DOHH2 (cell line): ENCODE results near the gene TANC1.

Source experiments
- H3F3A ChIP-seq: fragments of 200-600 bp; sonication (generic), shearing (Covaris generic); 2 replicates; pipeline ENCODE4 v1.6.0; 2016; ENCODE audit warnings: antibody characterized with exemption, mild to moderate bottlenecking; ENCODE audit not compliant: control insufficient read depth, insufficient read depth
- H3K27ac ChIP-seq: fragments of 200-600 bp; sonication (generic); 2 replicates; pipeline ENCODE4 v1.5.1; 2014; ENCODE audit warnings: low read depth, mild to moderate bottlenecking, low read length, moderate library complexity
- H3K27me3 ChIP-seq: fragments of 200-600 bp; sonication (generic); 2 replicates; pipeline ENCODE4 v1.6.1; 2014; ENCODE audit warnings: mild to moderate bottlenecking, low read length, mixed read lengths; ENCODE audit not compliant: control insufficient read depth
- H3K36me3 ChIP-seq: fragments of 200-600 bp; sonication (generic); 2 replicates; pipeline ENCODE4 v1.6.1; 2014; ENCODE audit warnings: mild to moderate bottlenecking, low read length, moderate library complexity, mixed read lengths; ENCODE audit not compliant: control insufficient read depth
- H3K4me1 ChIP-seq: fragments of 200-600 bp; sonication (generic); 2 replicates; pipeline ENCODE4 v1.6.1; 2014; ENCODE audit warnings: mild to moderate bottlenecking, low read length, mixed read lengths; ENCODE audit not compliant: control insufficient read depth
- H3K4me2 ChIP-seq: fragments of 200-600 bp; sonication (generic); 2 replicates; pipeline ENCODE4 v1.6.0; 2014; ENCODE audit warnings: mild to moderate bottlenecking, low read length, moderate library complexity
- H3K4me3 ChIP-seq: fragments of 200-600 bp; sonication (generic); 2 replicates; pipeline ENCODE4 v1.5.1; 2014; ENCODE audit warnings: mild to moderate bottlenecking, low read length, mixed read lengths
- H3K79me2 ChIP-seq: fragments of 200-600 bp; sonication (generic); 2 replicates; pipeline ENCODE4 v1.6.1; 2014; ENCODE audit warnings: mild to moderate bottlenecking, low read length, mixed read lengths; ENCODE audit not compliant: control insufficient read depth
- H3K9me2 ChIP-seq: fragments of 200-600 bp; sonication (generic); replicated peaks from 2 replicates; pipeline ENCODE4 v1.6.1; 2014; ENCODE audit warnings: mild to moderate bottlenecking, low read length, mixed read lengths; ENCODE audit not compliant: control insufficient read depth
- H3K9me3 ChIP-seq: fragments of 200-600 bp; sonication (generic); 2 replicates; pipeline ENCODE4 v1.6.1; 2014; ENCODE audit warnings: antibody characterized with exemption, low read length, mixed read lengths; ENCODE audit not compliant: control insufficient read depth, insufficient read depth
- H4K20me1 ChIP-seq: fragments of 200-600 bp; sonication (generic); 2 replicates; pipeline ENCODE4 v1.6.0; 2014; ENCODE audit warnings: low read depth, mild to moderate bottlenecking, antibody characterized with exemption, low read length, moderate library complexity; ENCODE audit not compliant: control insufficient read depth, insufficient read depth
- EZH2phosphoT487 ChIP-seq: fragments of 200-600 bp; sonication (generic); IDR thresholded peaks from 2 replicates; pipeline ENCODE4 v1.6.1; 2017; ENCODE audit warnings: borderline replicate concordance, mild to moderate bottlenecking, antibody characterized with exemption, low read length, moderate library complexity, mixed read lengths
- TF ChIP-seq, protein P1 (sequence below): fragments of 200-600 bp; sonication (generic); IDR thresholded peaks from one replicate; pipeline ENCODE4 v1.5.1; 2014; ENCODE audit warnings: antibody characterized with exemption, mild to moderate bottlenecking, low read depth, low read length; ENCODE audit not compliant: poor library complexity, severe bottlenecking

TANC1 gene

GRCh38 chr2:159051133-159051532, 82.7 kb downstream of the TANC1 start:
- no peak overlapping the region for H3K4me3 ChIP-seq
- H4K20me1 ChIP-seq, result no peaks in the 10 kb centered on the region
- H3K4me2 ChIP-seq, result no peak overlapping the region
- H3K27me3 ChIP-seq, result no peaks in the 10 kb centered on the region
- no peaks in the 10 kb centered on the region for H3F3A ChIP-seq
- H3K9me3 ChIP-seq, result no peaks in the 10 kb centered on the region
- no peaks in the 10 kb centered on the region for H3K9me2 ChIP-seq
- H3K4me1 ChIP-seq, result no peaks in the 10 kb centered on the region
- no peaks in the 10 kb centered on the region for H3K79me2 ChIP-seq
- H3K27ac ChIP-seq, result no peak overlapping the region
- TF ChIP-seq, protein P1, sequence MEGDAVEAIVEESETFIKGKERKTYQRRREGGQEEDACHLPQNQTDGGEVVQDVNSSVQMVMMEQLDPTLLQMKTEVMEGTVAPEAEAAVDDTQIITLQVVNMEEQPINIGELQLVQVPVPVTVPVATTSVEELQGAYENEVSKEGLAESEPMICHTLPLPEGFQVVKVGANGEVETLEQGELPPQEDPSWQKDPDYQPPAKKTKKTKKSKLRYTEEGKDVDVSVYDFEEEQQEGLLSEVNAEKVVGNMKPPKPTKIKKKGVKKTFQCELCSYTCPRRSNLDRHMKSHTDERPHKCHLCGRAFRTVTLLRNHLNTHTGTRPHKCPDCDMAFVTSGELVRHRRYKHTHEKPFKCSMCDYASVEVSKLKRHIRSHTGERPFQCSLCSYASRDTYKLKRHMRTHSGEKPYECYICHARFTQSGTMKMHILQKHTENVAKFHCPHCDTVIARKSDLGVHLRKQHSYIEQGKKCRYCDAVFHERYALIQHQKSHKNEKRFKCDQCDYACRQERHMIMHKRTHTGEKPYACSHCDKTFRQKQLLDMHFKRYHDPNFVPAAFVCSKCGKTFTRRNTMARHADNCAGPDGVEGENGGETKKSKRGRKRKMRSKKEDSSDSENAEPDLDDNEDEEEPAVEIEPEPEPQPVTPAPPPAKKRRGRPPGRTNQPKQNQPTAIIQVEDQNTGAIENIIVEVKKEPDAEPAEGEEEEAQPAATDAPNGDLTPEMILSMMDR, result no peak
- no peak for TF ChIP-seq EZH2phosphoT487
- no peaks in the 10 kb centered on the region for H3K36me3 ChIP-seq

DNA sequence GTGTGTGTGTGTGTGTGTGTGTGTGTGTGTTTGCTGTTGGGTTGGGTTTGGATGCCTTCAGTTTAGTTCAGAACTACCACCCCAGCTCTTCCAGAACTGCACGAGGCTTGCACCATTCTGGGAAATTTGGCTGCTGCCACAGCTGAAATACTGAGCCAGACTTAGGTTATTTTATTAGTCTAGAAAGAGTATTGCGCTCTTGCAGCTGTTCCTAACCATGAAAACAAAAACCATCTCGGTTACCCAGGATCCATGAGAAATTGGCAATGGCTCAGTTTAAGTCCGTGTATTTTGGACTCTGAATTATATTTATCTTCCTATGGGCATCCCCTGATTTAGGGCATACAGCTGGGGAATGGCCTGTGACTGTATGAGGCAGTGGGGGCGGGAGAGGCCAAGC, 83.2 kb downstream of the TANC1 start:
- no peaks in the 10 kb centered on the region for H3F3A ChIP-seq
- H3K4me2 ChIP-seq, result no peak overlapping the region
- no peaks in the 10 kb centered on the region for H4K20me1 ChIP-seq
- no peaks in the 10 kb centered on the region for H3K9me2 ChIP-seq
- no peak overlapping the region for H3K27ac ChIP-seq
- TF ChIP-seq EZH2phosphoT487, result no peak
- TF ChIP-seq, protein P1, result no peak
- H3K4me1 ChIP-seq, result no peaks in the 10 kb centered on the region
- no peaks in the 10 kb centered on the region for H3K9me3 ChIP-seq
- no peak overlapping the region for H3K4me3 ChIP-seq
- H3K36me3 ChIP-seq, result no peaks in the 10 kb centered on the region
- H3K79me2 ChIP-seq, result no peaks in the 10 kb centered on the region
- no peaks in the 10 kb centered on the region for H3K27me3 ChIP-seq

DNA sequence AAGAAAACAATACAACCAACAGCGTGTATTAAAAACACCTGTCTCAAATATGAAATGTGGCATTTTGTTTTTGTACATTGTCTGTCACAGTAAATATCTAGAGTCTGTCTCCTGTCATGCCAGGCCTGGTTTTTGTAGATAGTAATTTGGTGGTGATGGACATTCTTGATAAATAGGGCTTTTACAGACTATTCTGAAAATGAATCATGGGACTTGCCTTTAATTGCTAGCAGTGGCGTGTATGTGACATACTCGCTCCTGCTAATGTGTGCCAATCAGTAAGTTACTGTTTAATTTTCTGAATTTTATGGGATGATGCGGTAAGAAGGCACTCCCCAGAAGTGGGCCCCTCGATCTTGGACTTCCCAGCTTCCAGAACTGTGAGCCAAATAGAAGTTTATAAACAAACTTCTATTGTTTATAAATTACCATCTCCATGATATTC, 83.7 kb downstream of the TANC1 start:
- Histone ChIP-seq H3K36me3 (no peaks in the 10 kb centered on the region), H4K20me1 (no peaks in the 10 kb centered on the region), H3K9me3 (no peaks in the 10 kb centered on the region), H3K4me2 (no peak overlapping the region), H3K27me3 (no peaks in the 10 kb centered on the region), H3K27ac (no peak overlapping the region), H3K79me2 (no peaks in the 10 kb centered on the region), H3K4me3 (no peak overlapping the region), H3K9me2 (no peaks in the 10 kb centered on the region), H3K4me1 (no peaks in the 10 kb centered on the region), H3F3A (no peaks in the 10 kb centered on the region)
- no peak for TF ChIP-seq EZH2phosphoT487
- TF ChIP-seq, protein P1, result no peak
